GM10266 (cell line): ENCODE measurements around the gene PTPRH.
"Not testable (repeated sequence)": the region's sequence is repeated elsewhere in the genome, so short reads cannot be mapped to it uniquely, and the experiment has no call there.

Experiments
- DNase-seq: peaks from one replicate; pipeline ENCODE4 v3.0.0; 2012; ENCODE audit errors: extremely low spot score
- TF ChIP-seq, protein P1 (sequence below): IDR thresholded peaks from 2 replicates; pipeline ENCODE4 v1.5.1; 2012; ENCODE audit warnings: mild to moderate bottlenecking, low read depth; ENCODE audit not compliant: control insufficient read depth, insufficient read depth; ENCODE audit errors: missing control alignments

Gene PTPRH

DNA sequence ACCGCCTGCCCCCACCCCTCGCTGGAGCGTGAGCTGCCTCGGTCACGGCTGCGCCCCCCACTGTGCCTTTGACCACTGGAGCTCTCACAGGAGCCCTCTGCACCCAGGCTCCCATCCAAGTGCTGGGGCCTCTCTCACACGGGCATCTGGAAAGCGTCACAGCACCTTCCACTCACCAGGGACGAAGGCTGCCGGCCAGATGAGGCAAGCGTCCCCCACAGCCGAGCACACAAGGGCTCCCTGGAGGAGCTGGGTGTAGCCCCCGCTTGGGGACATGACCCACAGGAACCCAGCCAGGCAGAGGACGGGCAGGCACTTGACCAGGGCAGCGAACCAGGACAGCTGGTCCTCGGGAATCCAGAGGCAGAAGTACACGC lies 18.7 kb upstream of the PTPRH start:
- no peak for DNase-seq
- TF ChIP-seq, protein P1, sequence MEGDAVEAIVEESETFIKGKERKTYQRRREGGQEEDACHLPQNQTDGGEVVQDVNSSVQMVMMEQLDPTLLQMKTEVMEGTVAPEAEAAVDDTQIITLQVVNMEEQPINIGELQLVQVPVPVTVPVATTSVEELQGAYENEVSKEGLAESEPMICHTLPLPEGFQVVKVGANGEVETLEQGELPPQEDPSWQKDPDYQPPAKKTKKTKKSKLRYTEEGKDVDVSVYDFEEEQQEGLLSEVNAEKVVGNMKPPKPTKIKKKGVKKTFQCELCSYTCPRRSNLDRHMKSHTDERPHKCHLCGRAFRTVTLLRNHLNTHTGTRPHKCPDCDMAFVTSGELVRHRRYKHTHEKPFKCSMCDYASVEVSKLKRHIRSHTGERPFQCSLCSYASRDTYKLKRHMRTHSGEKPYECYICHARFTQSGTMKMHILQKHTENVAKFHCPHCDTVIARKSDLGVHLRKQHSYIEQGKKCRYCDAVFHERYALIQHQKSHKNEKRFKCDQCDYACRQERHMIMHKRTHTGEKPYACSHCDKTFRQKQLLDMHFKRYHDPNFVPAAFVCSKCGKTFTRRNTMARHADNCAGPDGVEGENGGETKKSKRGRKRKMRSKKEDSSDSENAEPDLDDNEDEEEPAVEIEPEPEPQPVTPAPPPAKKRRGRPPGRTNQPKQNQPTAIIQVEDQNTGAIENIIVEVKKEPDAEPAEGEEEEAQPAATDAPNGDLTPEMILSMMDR: no peak

DNA sequence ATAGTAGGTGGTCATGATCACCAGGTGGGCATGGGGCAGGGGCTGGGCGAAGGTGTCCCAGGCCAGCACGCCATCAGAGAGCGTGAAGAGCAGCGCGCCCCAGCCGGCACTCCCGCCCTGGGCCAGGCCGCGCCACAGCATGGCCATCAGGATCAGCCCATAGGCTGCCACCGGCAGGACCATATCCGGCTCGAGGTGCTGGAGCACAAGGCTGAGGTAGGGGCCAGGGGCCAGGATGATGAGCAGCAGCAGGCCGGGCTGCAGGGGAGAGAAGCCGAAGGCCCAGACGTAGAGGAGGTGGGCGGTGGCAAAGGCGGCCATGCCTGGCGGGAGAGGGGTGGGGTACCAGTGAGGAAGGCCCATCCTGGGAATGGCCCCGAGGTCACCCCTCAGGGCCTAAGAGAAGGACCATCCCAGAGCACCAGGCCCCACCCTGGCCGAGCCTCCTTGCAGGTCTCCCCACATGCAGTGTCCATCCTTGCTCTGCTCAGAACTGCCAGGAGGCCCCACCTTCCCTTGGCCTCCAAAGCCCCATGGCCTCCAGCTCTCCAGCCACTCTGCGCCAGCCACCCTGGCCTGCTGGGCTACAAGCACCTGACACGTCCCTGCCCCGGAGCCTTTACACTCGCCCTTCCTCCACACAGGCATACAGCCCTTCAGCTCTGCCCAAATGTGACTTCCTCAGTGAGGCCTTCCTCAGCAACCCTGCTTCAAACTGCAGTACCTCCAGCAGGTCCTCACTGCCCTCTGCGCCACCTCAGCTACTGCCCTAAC lies 18.1 kb upstream of the PTPRH start:
- TF ChIP-seq, protein P1: no peak
- DNase-seq: no peak

DNA sequence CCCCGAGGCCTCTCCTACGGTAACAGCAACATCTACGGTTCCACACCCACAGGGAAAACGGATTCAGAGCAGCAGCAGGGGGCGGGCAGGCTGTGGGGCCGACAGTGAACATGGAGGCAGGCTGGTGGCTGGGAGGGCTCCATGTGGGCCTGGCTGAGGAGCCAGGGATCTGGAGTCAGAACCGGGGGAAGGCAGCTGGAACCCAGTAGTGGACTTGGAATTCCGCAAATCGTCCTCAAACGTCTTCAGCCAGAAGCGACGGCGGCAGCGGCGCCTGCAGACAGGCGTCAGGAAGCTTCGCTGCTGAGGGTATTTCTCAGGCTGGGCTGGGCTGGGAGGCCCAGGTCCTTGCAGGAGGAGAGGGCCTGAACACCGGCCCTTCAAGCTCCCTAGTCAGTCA lies 17.5 kb upstream of the PTPRH start:
- TF ChIP-seq, protein P1: no peak
- no peak for DNase-seq

DNA sequence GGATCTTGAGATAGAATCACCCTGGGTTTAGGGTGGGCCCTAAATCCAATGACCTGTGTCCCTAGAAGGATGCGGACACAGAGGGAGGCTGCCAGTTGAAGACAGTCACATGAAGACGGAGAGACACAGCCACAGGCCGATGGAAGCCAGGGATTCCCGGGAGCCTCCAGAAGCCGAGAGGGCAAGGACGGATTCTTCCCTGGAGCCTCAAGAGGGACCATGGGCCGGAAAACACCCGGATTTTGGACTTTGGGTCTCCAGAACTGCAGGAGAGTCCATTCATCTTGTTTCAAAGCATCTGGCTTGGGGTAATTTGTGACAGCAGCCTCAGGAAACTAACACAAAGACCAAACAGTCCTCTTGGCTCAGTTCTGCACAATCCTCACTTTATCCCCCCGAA lies 17.0 kb upstream of the PTPRH start:
- no peak for DNase-seq
- TF ChIP-seq, protein P1: no peak

DNA sequence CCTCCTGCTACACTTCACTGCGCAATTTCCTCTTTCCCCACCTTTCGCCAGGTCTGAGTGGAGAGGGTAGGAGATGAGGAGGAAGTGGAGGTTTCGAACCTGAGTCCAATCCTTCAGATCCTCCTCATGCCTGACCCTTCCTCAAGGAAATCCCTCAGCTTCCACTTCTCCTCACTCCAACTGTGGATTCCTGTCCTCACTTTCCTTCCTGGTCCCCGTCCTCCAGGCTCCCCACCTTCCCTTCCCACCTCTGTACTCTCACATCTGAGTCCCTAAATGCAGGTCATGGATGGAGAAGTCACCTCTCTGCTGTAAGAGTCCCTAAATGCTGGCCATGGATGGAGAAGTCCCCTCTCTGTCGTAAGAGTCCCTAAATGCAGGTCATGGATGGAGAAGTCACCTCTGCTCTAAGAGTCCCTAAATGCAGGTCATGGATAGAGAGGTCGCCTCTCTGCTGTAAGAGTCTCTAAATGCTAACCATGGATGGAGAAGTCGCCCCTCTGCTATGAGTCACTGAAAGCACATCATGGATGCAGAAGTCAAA lies 16.2 kb upstream of the PTPRH start:
- DNase-seq: no peak
- TF ChIP-seq, protein P1: no peak

DNA sequence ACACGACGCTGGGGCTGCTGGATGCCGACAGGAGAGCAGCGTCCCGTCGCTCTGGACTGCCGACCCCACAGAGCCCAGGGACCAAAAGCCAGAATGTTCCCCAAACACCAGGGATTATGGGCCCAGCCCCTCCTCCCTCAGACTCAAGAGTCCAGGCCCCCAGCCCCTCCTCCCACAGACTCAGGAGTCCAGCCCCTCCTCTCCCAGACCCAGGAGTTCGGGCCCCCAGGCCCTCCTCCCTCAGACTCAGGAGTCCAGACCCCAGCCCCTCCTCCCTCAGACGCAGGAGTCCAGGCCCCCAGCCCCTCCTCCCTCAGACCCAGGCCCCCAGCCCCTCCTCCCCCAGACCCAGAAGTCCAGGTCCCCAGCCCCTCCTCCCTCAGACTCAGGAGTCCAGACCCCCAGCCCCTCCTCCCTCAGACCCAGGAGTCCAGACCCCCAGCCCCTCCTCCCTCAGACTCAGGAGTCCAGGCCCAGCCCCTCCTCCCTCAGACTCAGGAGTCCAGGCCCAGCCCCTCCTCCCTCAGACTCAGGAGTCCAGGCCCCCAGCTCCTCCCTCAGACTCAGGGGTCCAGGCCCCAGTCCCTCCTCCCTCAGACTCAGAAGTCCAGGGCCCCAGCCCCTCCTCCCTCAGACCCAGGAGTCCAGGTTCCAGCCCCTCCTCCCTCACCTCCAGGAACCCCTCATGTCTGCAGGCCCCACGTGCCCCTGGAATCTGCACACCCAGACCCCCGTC lies 15.5 kb upstream of the PTPRH start:
- DNase-seq: not testable (repeated sequence)

DNA sequence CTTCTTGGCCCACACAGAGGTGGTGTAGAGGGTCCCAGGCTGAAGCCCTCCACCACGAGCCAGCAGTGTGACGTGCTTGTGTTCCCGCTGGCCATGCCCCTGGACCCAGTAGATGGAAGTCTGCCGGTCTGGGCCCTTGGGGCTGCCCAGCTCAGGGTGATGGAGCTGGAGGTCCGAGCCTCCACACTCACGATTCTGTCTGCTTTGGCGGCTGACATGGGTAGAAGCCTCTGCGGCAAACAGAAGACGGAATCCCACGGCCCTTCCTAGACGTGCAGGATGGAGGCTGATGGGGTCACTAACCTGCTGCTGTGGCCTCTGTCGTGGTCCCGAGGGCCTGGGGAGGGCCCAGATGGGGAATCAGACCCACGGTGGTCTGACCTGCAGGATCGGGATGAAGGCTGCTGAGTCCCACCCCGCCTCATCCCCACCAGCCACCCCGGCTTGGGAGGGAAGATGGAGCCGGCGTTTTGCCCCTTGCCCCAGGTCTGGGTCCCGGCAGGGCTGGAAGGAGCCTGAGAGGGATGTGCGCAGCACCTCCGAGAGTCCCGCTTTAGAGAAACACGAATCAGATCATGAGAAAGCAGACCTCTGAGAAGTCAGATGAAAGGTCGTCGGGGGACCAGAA lies 14.9 kb upstream of the PTPRH start:
- TF ChIP-seq, protein P1: no peak
- no peak for DNase-seq
